HG03575 (cell line): Measurements from ENCODE around the gene DARS1.

Experiments used
- ATAC-seq: cut with Tn5 transposase; IDR thresholded peaks from one replicate; pipeline ENCODE4 v1.9.1; 2021; ENCODE audit not compliant: unreplicated experiment, insufficient number of reproducible peaks, low FRiP score; ENCODE audit errors: extremely low read depth

The DARS1 gene

GRCh38 chr2:136017786-136018185 lies 32.4 kb upstream of the DARS1 start:
- no peak for ATAC-seq

GRCh38 chr2:136016836-136017235 lies 31.4 kb upstream of the DARS1 start:
- no peak for ATAC-seq

DNA sequence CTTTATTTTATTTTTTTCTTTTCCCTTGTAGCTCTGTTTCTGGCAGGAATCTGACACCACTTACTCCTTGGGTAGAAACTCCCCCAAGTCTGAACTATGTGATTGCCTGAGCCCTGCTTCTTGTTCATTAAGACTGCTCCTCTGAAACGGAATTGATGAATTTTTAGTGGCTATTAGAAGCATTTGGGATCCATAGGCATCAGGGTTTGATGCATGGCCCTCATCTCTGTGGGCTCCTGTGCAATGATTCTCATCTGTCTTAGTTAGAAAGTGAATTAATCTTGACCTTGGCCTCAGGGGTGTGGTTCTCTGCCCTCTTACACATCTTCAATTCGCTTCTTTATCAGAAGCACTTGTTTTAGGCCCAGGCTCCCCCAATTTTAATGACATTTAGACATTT lies 31.0 kb upstream of the DARS1 start:
- ATAC-seq: no peak

GRCh38 chr2:136015699-136016098 lies 30.3 kb upstream of the DARS1 start:
- no peak for ATAC-seq

GRCh38 chr2:136014411-136014810 lies 29.0 kb upstream of the DARS1 start:
- ATAC-seq: no peak

GRCh38 chr2:136013955-136014354 lies 28.5 kb upstream of the DARS1 start:
- no peak for ATAC-seq

DNA sequence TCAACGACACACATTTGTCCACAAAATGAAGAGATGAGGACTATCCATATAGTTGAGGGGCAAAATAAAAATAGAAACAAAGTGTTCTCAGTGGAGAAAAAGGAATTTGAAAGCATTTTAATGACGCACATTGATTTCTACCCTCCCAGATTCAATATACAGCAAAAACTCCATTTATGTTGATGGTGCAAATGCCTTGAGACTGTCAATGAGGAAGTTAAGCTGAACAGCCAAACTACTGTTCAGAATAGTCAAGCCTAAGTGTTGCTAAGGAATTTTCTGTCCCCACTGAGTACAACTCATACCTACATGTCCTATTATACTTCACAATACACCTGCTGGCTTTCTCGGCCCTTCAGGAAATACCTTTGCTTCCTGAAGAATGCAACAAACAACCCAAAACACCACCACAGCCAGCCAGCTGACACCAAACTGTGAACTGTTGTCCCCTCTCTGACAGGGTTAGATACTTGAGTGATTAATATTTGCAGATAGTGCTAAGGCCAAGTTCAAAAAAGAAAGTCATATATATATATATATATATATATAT lies 27.8 kb upstream of the DARS1 start:
- ATAC-seq: no peak

GRCh38 chr2:136012315-136012714 lies 26.9 kb upstream of the DARS1 start:
- ATAC-seq: no peak

GRCh38 chr2:136010126-136010525 lies 24.7 kb upstream of the DARS1 start:
- ATAC-seq: no peak

GRCh38 chr2:136008205-136008865 lies 22.9 kb upstream of the DARS1 start:
- ATAC-seq: no peak

DNA sequence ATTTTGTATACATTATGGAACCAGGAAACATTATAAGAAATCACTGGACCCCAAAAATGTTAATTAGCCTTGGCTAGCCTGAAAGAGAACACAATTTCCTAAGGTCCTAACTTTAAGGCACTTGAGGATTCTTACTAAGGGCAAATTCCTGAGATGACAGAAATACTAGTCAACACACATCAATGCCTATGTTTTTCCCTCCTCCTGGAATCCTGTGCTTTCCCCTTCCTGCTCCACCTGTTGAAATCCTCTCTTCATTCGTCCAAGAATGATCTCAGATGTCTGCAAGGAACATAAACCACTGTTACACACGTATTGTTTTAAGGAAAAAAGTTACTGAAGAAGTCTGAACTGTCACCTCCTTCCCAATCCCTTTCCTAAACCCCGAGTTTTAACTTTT lies 21.2 kb upstream of the DARS1 start:
- no peak for ATAC-seq

GRCh38 chr2:136005462-136006196 lies 20.2 kb upstream of the DARS1 start:
- no peak for ATAC-seq

GRCh38 chr2:136004965-136005364 lies 19.5 kb upstream of the DARS1 start:
- ATAC-seq: no peak

DNA sequence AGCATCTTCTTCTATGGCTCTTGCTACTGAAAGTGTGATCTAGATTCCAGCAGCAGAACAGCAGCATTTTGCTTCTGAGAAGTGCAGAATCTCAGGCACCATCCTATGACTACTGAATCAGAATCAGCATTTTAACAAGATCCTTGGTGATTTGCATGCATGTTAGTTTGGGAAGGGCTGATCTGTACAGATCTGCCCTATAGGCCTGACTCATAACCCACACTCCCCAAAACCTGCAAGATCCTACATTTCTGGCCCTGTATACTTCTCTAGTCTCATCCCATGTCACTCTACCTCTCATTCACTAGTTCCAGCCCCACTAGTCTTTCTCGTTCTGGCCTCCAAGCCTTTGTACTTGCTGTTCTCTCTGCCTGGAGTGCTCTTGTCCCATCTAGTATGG lies 15.7 kb upstream of the DARS1 start:
- ATAC-seq: no peak

DNA sequence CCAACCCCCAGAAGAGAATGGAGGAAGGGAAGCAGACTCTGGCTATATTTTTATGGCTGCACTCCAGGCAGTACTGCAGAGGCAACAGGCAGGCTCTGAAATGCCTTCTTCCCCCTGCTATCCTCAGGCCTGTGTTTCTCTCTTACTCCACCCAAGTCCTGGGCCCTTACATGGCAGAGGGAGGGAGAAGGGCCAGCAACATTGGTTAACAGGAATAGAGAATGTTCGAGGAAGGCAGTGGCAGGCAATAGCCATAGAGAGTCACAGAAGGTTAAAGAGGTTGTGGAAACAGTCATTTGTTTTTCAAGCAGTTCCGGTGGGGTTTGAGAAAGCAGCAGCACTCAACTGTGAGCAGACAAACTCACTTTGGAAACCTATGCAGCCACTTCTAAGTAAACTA lies 15.1 kb upstream of the DARS1 start:
- no peak for ATAC-seq

DNA sequence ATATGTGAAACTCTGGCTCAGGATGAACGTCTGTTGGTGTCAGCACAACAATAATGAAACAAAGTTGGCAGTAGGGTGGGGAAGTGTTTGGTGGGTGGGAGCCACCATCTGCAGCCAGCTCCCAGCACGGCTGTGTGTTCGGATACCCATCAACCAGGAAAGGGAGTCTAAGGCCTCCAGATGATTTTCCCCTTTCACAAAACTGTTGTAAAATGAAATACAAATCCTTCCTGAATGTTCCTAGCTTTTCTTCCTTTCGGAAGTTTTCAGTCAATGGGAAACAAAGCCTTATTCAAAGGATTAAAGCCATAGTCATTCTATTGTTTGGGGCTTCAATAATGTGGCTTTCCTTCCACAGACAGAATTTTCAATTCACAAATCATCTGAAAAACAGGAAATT lies 14.5 kb upstream of the DARS1 start:
- ATAC-seq: no peak

DNA sequence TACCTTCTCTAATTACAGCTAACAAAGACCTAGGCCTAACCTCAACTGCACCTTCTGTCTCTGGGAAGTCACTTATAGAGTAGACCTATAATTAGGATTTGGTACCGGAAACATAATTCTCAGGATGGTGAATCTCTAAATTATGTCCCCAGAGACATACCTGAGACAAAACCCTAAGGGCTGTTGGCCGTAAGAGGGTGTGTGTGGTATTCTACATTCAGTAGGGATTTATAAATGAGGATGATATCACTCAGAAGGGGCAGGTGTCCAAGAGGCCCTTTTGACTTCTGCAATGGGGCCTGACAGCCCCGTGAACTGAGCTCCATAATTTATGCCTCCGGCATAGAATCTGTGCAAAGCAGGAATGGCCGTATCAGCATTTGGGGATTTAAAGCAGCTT lies 13.5 kb upstream of the DARS1 start:
- ATAC-seq: no peak

- ATAC-seq: no peak
Measured at GRCh38 chr2:135997380-135997779, 12.0 kb upstream of the DARS1 start.

- no peak for ATAC-seq
Measured at GRCh38 chr2:135996304-135996703, 10.9 kb upstream of the DARS1 start.

- no peak for ATAC-seq
Measured at GRCh38 chr2:135994281-135994680, 8.9 kb upstream of the DARS1 start.
